K562 (cell line): ENCODE measurements around the gene PSMD4. TPM values are rescaled to one million over a fixed set of nuclear protein-coding genes. Genes with fewer than 3 reads are reported as not detected.

ENCODE experiments used
- ADNP ChIP-seq: fragments of 200-800 bp; sonication (Bioruptor generic); IDR thresholded peaks from 2 replicates; pipeline ENCODE4 v1.6.1; 2016; ENCODE audit warnings: missing genetic modification characterization, missing compliant biosample characterization
- ARID1B ChIP-seq: fragments of 450-650 bp; IDR thresholded peaks from 2 replicates; pipeline ENCODE4 v1.6.1; 2016; ENCODE audit warnings: antibody characterized with exemption, mild to moderate bottlenecking, inconsistent platforms
- ATF7 ChIP-seq: fragments of 450-650 bp; IDR thresholded peaks from 2 replicates; pipeline ENCODE4 v1.7.1; 2014; ENCODE audit warnings: mild to moderate bottlenecking, moderate library complexity
- CCAR2 ChIP-seq: fragments of 200-400 bp; formaldehyde crosslinking; IDR thresholded peaks from 2 replicates; pipeline ENCODE4 v1.6.1; 2017; ENCODE audit warnings: mild to moderate bottlenecking, low read depth, low read length
- ETS1 ChIP-seq: conservative IDR thresholded peaks from 2 replicates; pipeline ENCODE4 v1.6.1; 2011; ENCODE audit warnings: low read depth, mild to moderate bottlenecking, low read length; ENCODE audit not compliant: control insufficient read depth
- HNRNPK ChIP-seq: fragments of 200-400 bp; formaldehyde crosslinking; IDR thresholded peaks from one replicate; pipeline ENCODE4 v1.6.1; 2018; ENCODE audit warnings: mild to moderate bottlenecking, low read depth, low read length; ENCODE audit not compliant: poor library complexity, severe bottlenecking
- ID3 ChIP-seq, 2 experiments: fragments of 250-450 bp in 1 of 2; fragments of 450-650 bp in 1 of 2; sonication (Bioruptor Pico) in 1 of 2; IDR thresholded peaks; 2 replicates each; pipeline versions ENCODE4 v1.6.1 to v1.8.0; 2016 to 2021; ENCODE audit warnings: mild to moderate bottlenecking in 2 of 2, moderate library complexity in 2 of 2, missing compliant biosample characterization in 1 of 2, missing genetic modification characterization in 1 of 2
- MBD1 ChIP-seq: fragments of 250-450 bp; sonication (Bioruptor Pico); IDR thresholded peaks from 2 replicates; pipeline ENCODE4 v1.8.0; 2022; ENCODE audit warnings: inconsistent platforms
- MCM7 ChIP-seq, 2 experiments: fragments of 450-650 bp; IDR thresholded peaks; 2 replicates each; pipeline ENCODE4 v1.6.1; 2016 to 2018
- MLLT1 ChIP-seq, 2 experiments: fragments of 450-650 bp; IDR thresholded peaks; 2 replicates each; pipeline ENCODE4 v1.6.1; 2016
- NFYB ChIP-seq: IDR thresholded peaks from 2 replicates; pipeline ENCODE4 v1.6.1; 2011; ENCODE audit warnings: mild to moderate bottlenecking, moderate library complexity; ENCODE audit not compliant: insufficient read length; ENCODE audit errors: extremely low read depth
- PHTF2 ChIP-seq: fragments of 250-450 bp; sonication (Bioruptor Pico); IDR thresholded peaks from 2 replicates; pipeline ENCODE4 v1.5.0; 2021; ENCODE audit warnings: mild to moderate bottlenecking
- POLR2A ChIP-seq: fragments of 450-650 bp; conservative IDR thresholded peaks from 2 replicates; pipeline ENCODE4 v1.6.1; 2016
- PPARD ChIP-seq: fragments of 250-450 bp; sonication (Bioruptor Pico); IDR thresholded peaks from 2 replicates; pipeline ENCODE4 v1.8.0; 2022; ENCODE audit warnings: inconsistent platforms, mild to moderate bottlenecking, moderate library complexity
- SMARCE1 ChIP-seq: fragments of 450-650 bp; IDR thresholded peaks from 2 replicates; pipeline ENCODE4 v1.7.1; 2016; ENCODE audit warnings: mild to moderate bottlenecking
- SRSF7 ChIP-seq: fragments of 200-400 bp; formaldehyde crosslinking; optimal IDR thresholded peaks from 2 replicates; pipeline ENCODE3; 2017; ENCODE audit warnings: mild to moderate bottlenecking, low read depth, low read length
- ZFX ChIP-seq: sonication (generic); formaldehyde crosslinking; IDR thresholded peaks from 2 replicates; pipeline ENCODE4 v1.8.0; 2022; ENCODE audit warnings: mild to moderate bottlenecking, missing genetic modification reagents, moderate library complexity
- ZNF143 ChIP-seq: sonication (generic); formaldehyde crosslinking; IDR thresholded peaks from 2 replicates; pipeline ENCODE4 v1.9.0; 2022; ENCODE audit warnings: mild to moderate bottlenecking, missing genetic modification reagents
- ZNF253 ChIP-seq: fragments of 250-450 bp; sonication (Bioruptor Pico); conservative IDR thresholded peaks from 2 replicates; pipeline ENCODE4 v1.6.1; 2021; ENCODE audit warnings: mild to moderate bottlenecking
- ZNF311 ChIP-seq: fragments of 250-450 bp; sonication (Bioruptor Pico); IDR thresholded peaks from 2 replicates; pipeline ENCODE4 v1.4.0; 2020; ENCODE audit warnings: mild to moderate bottlenecking, moderate library complexity
- ZNF408 ChIP-seq: fragments of 250-450 bp; sonication (Bioruptor Pico); IDR thresholded peaks from 2 replicates; pipeline ENCODE4 v1.4.0; 2020; ENCODE audit warnings: low read depth, mild to moderate bottlenecking, moderate library complexity
- ZNF778 ChIP-seq: fragments of 450-650 bp; formaldehyde crosslinking; IDR thresholded peaks from 2 replicates; pipeline ENCODE4 v1.4.0; 2020; ENCODE audit warnings: mild to moderate bottlenecking, moderate library complexity
- ZSCAN32 ChIP-seq: fragments of 450-650 bp; formaldehyde crosslinking; IDR thresholded peaks from 2 replicates; pipeline ENCODE4 v1.4.0; 2020; ENCODE audit warnings: mild to moderate bottlenecking, moderate library complexity
- polyA plus RNA-seq, 8 experiments: library from polyadenylated mRNA; depleted of rRNA in 4 of 8; stranded (reverse) in 5 of 8; unstranded in 3 of 8; fragments of >200 nt; fragmentation: Nextera tagmentation in 2 of 8; fragmentation: Illumina TruSeq in 1 of 8; extraction: Ambion mirVana in 2 of 8; extraction: Trizol in 1 of 8; gene quantifications; 2 replicates each; pipeline versions ENCODE4 v1.2.1 to v1.2.3, GENCODE V29; 2011 to 2014; ENCODE audit warnings: inconsistent platforms in 1 of 8, missing spikeins in 1 of 8
- total RNA-seq, 7 experiments: library from RNA; depleted of rRNA in 6 of 7; stranded (reverse); fragments of >200 nt in 6 of 7; fragmentation: Illumina TruSeq in 2 of 7; extraction: Trizol in 2 of 7; gene quantifications; 2 replicates each; pipeline versions ENCODE4 v1.2.1 to v1.2.3, GENCODE V29; 2011 to 2021; ENCODE audit warnings: low replicate concordance in 1 of 7

The PSMD4 gene
- total and polyA plus RNA-seq, 9 of the 15 experiments (the other 6 are each of a cell fraction or from before 2014, with no cell fraction given), result 194 to 353 (median 295) TPM

- peak; percentile 63 for TF ChIP-seq ETS1
- no peak for TF ChIP-seq ADNP (tag)
- no peak for TF ChIP-seq MCM7 (IDR thresholded peaks at IDR 0.05)
- 0 out of 2 replicates have a peak, but pooled peaks have one; percentile 45 for TF ChIP-seq ZSCAN32
- peak; percentile 95 for TF ChIP-seq POLR2A
- TF ChIP-seq SMARCE1, result peak; percentile 62; the same call in 1 of the 2 replicates
- TF ChIP-seq MBD1 (CRISPR knock-in tag), result no peak
- TF ChIP-seq HNRNPK, result no peak
- TF ChIP-seq ZNF408 (CRISPR knock-in tag), result no peak
- TF ChIP-seq ZNF253, result no peak
- no peak for TF ChIP-seq ZFX (CRISPR knock-in tag)
- TF ChIP-seq PPARD (CRISPR knock-in tag), result no peak
- TF ChIP-seq NFYB, result no peak
- TF ChIP-seq SRSF7, result no peak
- peak; percentile 69 for TF ChIP-seq ARID1B
- no peak for TF ChIP-seq PHTF2 (CRISPR knock-in tag)
- TF ChIP-seq ATF7, result peak; percentile 99
- TF ChIP-seq ID3 (CRISPR knock-in tag; IDR thresholded peaks at IDR 0.05), result no peak
- peak; percentile 84 for TF ChIP-seq ID3 (tag; IDR thresholded peaks at IDR 0.05)
- TF ChIP-seq MLLT1 (IDR thresholded peaks at IDR 0.05), result peak in 1 of 2 experiments; percentile 75; a peak in 2 of 4 replicates
- TF ChIP-seq ZNF311 (CRISPR knock-in tag), result no peak
- TF ChIP-seq ZNF143, result no peak
- TF ChIP-seq CCAR2, result no peak
- TF ChIP-seq ZNF778, result no peak
Measured at GRCh38 chr1:151281225-151281968, 26.9 kb downstream of the PSMD4 start (continued).
